ENCODE measurements around the gene CEP128.
"Not testable (repeated sequence)": the region's sequence is repeated elsewhere in the genome, so short reads cannot be mapped to it uniquely, and the experiment has no call there.

The CEP128 gene

DNA sequence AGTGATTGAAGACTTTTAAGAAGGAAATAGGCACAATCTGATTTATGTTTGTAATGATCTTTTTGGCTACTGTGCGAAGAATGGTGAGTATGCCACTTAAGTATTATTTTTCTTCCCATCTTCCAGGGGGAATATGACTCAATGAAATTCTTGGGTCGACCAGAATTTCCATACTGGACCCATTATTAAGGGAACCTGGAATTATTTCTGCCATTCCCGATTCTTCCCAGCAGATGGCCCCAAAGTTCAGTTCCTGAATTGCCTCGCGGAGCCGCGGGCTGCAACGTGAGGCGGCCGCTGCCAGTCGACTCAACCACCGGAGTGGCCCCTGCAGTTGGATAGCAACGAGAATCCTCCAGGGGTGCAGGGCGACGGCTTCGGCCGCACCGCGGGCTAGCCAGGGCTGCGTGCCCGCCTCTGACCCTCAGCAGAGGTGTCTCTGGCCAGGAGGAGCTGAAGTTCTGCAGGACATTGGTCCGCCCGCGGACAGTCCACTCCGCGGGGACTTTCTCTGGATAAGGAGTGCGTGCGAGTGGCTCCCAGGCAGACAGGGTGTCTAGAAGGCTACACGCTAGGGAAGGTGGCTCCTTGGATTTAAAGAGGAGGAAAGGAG is 13.3 kb upstream of the CEP128 start:
- DNase-seq (ENCODE audit: low read depth, low spot score): peak; percentile 91

DNA sequence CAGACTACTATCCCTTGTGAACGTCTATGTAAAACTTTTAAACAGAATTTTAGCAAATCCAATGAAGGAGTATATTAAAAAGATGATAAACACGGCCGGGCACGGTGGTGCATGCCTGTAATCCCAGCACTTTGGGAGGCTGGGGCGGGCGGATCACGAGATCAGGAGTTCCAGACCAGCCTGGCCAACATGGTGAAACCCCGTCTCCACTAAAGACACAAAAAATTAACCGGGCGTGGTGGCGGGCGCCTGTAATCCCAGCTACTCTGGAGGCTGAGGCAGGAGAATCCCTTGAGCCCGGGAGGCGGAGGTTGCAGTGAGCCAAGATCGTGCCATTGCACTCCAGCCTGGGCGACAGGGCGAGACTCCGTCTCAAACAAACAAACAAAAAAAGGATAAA is 11.7 kb upstream of the CEP128 start:
- DNase-seq (ENCODE audit: low read depth, low spot score): not testable (repeated sequence)

DNA sequence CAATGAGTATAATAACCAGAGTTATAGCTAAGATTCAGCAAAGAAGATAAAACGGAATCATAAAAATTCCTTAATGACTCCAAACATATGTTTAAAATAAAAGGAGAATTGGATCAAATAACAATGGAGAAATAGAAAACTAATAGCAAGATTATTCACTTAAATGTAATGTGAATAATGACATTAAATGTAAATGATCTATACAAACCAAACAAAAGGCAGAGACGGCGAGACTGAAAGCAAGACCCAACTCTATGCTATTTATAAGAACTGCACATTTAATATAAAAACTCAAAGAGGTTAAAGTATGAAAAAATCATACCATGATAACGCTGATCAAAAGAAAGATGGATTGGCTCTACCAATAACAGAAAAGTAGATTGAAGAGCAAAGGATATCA is 10.0 kb upstream of the CEP128 start:
- DNase-seq (ENCODE audit: low read depth, low spot score): no peak

DNA sequence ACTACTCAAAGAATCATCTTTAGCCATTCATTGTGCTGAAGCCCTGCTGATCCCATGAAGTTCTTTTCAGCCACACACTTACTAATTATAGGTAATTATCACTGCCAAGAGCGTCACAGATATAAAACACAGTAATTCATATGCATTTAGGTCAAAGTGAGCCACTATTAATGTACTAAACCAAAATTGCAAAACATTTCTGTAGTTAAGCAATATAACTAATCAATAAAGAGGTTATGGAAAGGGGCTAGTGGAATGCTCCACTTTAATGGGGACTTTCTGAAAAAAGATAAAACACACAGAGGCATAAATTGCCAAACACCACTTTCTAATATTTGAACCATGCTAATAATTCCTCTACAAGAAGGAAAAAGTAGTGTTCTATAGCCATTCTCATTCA is 6.8 kb upstream of the CEP128 start:
- no peak for DNase-seq (ENCODE audit: low read depth, low spot score)

DNA sequence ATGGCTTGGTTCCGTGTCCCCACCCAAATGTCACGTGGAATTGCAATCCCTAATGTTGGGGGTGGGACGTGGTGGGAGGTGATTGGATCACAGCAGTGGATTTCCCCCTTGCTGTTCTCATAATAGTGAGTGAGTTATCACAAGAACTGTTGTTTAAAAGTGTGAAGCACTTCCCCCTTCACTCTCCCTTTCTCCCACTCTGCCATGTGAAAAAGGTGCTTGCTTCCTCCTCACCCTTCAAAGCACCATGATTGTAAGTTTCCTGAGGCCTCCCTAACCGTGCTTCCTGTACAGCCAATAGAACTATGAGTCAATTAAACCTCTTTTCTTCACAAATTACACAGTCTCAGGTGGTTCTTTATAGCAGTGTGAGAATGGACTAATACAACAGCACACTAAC is 5.3 kb upstream of the CEP128 start:
- no peak for DNase-seq (ENCODE audit: low read depth, low spot score)

DNA sequence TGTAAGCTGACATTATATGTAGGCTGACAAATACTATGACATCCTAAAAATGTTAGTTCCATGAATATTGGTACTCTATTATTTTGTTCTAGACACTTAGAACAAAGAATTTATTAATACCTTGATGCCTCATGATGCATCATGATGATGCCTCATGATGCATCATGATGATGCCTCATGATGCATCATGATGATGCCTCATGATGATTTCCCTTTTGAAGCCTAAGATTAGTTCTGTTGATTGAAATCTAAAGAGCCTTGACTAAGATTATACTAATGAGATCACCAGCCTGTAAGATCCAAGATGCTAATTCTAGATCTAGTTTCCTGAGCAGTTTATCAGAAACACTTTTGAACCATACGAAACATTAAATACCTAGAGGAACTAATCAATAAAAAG is 4.6 kb upstream of the CEP128 start:
- DNase-seq (ENCODE audit: low read depth, low spot score): no peak

DNA sequence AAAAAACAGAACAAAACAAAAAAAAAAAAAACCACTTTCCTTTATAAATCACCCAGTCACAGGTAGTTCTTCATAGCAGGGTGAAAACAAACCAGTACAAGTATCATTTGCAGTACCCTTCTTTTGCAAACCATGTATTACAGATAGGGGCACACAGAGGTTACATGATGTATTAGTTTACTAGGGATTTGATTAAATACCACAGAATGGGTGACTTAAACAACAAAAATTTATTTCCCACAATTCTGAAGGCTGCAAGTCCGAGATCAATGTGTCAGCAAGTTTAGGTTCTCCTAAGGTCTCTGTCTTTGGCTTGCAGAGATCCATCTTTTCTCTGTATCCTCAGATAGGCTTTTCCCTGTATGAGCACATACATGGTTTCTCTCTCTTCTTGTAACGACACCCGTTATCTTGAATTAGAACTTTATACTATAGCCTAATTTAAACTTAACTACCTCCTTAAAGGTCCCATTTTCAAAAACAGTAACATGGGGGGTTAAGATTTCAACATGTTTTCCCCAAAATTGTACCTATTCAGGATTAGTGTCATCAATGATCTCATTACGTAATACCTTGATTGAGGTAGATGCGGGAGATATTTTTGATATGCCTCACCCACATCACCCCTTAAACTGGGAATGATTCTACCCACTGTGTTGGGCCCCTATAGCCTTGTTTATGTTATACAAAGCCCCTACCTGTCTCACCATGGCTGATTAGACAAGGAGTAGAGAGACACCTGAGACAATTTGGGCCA is 3.5 kb upstream of the CEP128 start:
- DNase-seq (ENCODE audit: low read depth, low spot score): no peak

DNA sequence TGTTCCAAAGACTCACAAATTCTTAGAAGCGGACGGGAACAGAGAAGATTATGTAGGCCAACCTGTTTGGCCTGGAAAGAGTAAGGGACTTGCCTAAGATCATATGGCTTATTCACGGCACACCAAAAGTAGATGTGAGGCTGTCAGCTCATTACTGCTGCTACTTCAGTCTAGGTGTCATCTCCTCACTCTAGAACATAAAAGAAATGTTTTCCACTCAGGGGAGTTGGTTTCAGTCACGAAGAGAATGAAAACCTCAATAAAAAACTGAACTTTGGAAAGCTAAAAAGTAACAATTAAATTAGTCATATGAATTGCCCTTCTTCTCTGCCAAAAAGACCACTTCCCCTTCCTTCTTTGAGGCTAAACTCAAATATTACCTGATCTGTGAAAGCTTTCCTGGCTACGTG is 658 bp upstream of the CEP128 start:
- no peak for DNase-seq (ENCODE audit: low read depth, low spot score)

DNA sequence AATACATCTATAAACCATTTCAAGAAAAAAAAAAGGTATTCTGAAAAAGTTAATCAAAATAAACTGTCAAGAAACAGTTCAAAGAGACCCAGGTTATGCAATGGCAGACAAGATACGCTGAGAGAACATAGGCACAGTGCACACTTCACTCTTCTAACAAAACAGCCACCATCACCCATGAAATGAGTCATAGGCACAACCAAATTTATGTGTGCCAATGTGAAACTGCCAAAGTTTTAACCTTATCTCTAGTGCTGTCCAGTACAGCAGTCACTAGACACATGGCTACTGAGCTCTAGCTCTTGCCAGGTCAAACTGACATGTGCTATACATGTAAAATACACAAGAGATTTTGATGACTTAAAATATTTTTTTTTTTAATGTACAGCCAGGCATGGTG is 1.4 kb downstream of the CEP128 start:
- no peak for DNase-seq (ENCODE audit: low read depth, low spot score)

DNA sequence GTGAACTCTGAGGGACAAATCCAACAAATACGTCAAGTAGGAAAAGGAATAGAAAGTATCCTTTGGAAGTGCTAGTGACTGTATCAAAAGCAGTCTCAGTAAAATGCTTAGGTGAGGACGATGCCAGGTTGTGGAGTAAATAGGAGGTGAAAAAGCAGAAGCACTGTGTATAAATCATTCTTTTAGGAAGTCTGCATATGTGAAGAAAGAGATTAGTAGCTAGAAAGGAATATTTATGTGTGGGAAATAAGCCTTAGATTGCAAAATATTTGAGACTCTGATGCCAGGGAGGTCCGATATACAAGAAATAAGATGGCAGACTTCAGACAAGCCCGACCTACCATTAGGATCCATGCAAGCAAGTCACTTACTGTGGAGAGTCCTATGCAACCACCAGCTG is 7.9 kb downstream of the CEP128 start:
- no peak for DNase-seq (ENCODE audit: low read depth, low spot score)

DNA sequence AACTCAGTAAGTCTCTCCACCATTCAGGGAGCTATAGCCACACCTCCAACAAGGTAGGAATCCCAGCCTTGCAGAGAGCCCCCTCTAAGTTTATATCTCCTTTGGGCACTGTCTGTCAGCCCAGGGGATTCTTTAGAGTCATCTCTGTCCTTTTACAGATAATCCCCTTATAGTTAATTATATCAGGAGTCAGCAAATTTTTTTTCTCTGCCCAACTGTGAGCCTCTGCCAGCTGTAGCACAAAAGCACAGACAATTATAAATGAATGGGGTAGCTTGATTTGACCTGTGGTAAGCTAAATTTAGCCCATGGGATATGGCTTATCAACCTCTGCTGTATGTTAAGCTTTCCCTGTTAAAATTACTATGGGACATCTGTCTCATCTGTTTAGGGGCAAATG is 8.3 kb downstream of the CEP128 start:
- no peak for DNase-seq (ENCODE audit: low read depth, low spot score)

DNA sequence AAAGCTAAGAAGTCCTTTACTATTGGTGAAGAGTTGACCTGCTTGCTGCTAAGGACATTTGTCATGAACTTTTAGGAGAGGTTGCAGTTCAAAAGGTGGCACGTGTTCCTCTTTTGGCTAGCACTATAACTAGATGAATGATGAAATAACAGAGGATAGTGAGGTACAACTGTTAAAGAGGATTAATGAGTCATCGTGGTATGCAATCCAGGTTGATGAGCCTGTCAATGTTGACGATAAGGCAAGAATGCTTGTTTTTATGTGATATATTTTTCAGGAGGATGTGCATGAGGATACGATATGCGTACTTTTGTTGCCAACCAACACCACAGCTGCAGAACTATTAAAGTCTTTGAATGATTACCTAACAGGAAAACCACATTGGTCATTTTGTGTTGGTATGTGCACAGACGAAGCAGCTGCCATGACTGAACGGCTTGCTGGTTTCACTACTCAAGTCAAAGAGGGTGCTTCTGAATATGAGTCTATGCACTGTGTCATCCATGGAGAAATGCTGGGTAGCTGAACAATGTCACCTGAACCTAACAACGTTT is 10.6 kb downstream of the CEP128 start:
- peak; percentile 68 for DNase-seq (ENCODE audit: low read depth, low spot score)

DNA sequence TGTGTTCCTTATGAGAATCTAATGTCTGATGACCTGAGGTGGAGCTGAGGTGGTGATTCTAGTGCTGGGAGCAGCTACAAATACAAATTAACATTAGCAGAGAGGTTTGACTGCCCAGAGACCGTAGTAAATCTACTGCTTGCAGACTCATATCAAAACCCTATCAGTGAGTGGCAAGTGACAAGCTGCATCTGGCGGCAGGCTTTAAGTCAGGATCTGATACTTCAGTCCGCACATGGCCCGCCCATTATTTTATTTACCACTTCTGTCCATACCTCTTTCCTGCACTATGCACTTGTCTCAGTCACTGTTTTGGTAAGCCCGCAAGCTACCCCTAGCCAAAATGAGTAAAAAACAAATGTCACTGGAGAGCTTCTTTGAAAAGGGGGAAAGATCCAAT is 11.4 kb downstream of the CEP128 start:
- DNase-seq (ENCODE audit: low read depth, low spot score): no peak

DNA sequence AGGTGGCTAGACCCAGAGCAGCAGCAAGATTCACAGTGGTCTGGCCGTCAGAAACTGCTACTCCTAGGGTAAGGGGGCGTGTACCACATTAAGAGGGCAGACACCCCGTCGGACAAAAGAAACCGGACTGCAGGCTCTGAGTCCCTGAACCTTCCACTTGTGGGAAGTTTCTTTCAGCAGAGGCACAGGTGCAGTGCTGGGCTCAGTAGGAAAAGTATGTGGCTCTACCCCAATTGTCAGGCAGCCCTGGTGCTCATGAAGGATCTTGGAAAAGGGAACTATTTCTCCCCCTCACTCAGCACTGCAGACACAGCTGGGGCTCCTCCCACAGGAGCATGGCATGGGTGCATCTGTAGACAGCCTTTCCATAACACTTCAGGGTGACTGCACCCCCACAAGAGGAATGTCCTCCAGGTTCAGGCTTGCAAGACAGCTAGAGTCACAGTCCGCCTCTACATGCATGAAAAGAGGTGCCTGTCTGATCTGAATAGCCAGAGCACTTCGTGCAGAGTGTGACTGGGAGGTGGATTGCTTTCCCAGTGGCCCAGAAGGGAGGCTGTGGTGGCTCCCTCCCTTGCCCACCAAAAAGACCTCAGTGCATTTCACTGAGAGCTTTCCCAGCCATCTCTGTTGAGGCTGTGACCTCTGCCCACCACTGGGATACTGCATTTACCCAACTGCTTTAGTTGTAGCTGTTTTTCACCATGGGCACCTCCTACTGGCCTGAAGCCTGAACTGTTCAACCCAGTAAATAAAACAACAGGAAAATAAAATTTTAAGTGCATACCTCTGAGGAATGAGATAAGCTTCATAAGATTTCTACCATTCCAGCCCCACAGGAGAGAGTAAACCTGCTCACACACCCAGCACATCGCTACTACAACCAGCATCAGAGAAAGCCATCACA is 14.2 kb downstream of the CEP128 start:
- DNase-seq (ENCODE audit: low read depth, low spot score): no peak

DNA sequence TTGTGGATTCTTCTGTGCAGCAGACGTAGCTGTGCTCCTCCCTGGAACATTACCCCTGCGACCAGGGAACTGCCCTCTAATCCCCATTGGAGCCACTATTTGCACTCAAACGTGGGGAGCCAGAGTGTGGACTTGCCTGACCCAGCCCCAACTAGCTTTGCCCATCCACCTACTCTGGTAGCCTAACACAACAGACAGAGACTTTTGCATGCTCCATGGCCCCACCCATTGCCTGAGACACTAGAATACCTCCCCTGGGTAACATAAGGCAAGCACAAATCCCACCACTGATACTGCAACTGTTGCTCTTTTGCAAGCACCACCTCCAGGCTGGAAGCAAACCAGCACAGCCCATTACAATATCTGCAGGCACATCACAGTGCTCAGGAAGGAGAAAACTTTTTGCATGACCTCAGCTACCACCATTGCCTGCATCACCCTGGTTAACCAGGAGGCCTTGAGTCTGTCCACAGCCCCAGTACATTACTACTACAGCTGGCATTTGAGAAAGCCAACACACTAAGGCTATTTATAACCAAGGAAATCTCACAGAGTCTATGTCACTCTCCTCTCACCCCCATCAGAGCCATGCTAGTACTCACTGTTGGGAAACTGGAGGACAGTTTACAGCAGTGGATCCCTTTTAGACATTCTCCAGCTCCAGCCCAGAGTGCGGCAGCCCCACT is 15.0 kb downstream of the CEP128 start:
- peak; percentile 26 for DNase-seq (ENCODE audit: low read depth, low spot score)

DNA sequence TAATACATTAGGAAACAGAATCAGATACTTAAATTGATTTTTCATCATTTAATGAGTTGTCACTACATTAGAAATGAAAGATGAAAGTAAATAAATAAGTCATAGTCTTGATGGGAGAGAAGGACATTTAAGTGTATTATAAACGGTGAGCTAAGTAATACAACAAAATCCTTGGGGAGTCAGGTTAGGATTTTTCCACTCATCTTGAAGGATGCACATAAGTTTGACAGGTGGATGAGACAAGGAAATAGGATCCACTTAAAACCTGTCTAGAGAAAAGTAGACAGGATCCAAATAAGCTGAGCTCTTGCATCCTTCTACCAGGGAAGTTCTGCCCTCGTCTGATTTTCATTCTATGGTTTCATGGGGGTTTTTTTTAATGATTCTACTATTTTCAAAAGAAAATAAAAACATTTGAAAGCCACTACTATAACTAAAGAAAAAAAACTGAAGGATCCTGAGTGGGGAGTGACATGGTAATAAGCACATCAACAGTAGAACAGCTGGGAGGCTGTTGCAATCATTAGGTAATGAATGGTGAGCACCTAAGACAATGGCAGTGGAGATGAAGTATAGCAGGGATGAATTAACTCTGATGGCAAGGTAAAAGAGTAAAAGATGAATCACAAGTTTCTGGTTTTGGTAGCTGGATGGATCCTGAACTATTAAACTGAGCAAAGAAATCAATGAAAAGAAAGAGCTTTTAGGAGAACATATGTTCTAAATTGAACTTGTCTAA is 17.0 kb downstream of the CEP128 start:
- DNase-seq (ENCODE audit: low read depth, low spot score): no peak

DNA sequence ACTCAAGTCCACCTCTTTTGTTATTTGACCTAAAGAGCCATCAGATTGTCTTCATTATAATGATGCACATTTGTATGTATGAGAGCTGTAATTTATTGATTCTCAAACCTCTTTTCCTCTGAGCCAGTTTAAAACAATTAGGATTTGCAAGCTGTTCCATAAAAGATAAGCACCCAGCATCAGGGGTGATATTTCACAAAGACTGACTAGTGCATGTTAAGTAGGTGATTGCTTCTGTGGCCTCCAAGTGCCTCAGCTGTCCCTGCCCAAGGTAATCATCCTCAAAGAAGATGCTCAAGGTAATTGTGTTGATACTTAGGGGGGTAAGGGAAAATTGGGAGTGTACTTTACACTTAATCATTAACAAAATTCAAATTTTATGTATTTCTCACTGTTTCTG is 18.2 kb downstream of the CEP128 start:
- no peak for DNase-seq (ENCODE audit: low read depth, low spot score)

DNA sequence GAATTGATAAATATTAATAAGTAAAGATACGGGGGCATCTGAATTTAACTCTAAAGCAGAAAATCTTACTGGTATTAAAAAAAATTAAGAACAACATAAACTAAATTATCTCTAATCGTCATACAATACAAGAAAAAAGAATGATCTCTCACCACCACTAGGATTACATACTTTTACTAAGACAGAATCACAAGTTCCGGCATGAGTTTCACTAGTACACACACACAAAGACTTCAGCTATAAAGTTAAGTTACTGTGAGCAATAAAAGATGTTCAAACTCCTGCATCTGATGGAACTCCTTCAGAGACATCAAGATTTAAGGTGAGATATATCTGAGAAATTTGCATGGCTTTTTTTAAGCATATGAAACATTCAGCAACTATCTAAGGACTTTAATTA is 21.9 kb downstream of the CEP128 start:
- DNase-seq (ENCODE audit: low read depth, low spot score): no peak

DNA sequence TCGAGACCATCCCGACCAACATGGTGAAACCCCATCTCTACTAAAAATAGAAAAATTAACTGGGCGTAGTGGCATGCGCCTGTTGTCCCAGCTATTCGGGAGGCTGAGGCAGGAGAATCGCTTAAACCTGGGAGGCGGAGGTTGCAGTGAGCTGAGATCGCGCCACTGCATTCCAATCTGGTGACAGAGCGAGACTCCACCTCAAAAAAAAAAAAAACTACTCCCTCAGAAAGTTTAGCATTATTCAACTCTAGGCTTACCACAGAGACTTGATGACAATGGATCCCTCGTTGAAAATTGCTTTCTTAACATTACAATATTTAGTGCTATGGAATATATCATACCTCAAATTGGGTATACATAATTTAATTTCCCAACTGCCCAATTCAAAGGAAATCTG is 29.5 kb downstream of the CEP128 start:
- DNase-seq (ENCODE audit: low read depth, low spot score): not testable (repeated sequence)

DNA sequence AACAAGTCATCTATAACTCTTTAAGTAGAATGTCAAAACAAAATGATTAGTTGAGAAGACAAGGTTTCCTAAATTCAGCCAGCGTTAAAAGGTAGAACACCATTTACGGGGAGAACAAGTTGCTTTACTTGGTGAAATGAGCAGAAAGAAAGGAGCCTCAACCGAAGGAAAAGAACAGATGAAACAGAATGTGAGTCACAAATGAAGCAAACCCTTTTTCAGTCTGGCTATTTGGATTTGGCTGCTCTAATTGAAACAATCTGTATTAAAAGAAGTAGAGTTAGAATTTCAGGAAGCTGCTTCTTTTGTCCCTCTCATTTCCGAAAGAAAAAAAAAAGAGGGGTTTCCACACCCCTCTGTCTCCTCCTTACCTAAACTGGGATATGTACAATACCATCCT is 34.6 kb downstream of the CEP128 start:
- DNase-seq (ENCODE audit: low read depth, low spot score): no peak

DNA sequence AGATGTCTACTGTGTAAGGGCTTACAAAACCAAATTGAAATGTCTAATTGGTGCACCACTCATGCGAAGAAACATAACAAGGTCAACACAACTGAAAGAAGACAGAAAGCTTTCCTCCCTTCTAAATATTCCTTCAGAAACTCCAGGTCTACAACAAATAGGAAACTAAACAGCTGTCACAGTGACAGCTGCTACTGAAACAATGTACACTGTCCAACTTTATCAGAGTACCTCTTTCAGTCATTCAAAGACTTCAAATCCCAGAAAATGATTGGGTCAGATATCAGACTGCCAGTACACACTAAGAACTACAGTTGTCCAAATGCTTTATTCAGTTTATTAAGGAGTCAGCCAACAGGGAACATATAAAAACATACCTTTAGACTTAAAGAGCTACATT is 35.2 kb downstream of the CEP128 start:
- DNase-seq (ENCODE audit: low read depth, low spot score): no peak
